HG03025 (cell line): ENCODE measurements around the gene UMAD1.

ENCODE experiments used
- ATAC-seq: cut with Tn5 transposase; IDR thresholded peaks from one replicate; pipeline ENCODE4 v1.9.1; 2021; ENCODE audit warnings: mild to moderate bottlenecking, moderate library complexity; ENCODE audit not compliant: unreplicated experiment, low FRiP score

UMAD1 gene

GRCh38 chr7:7718492-7718891, 77.9 kb downstream of the UMAD1 start, which contains the start of gene RPA3:
RPA3 (minus strand) TSS chr7:7718607; CDS start chr7:7640418, 78,189 bp downstream.
- no peak for ATAC-seq

- ATAC-seq: peak; percentile 94
These were observed 78.7 kb downstream of the UMAD1 start for GRCh38 chr7:7719236-7719635.

GRCh38 chr7:7720193-7720592, 79.6 kb downstream of the UMAD1 start:
- no peak for ATAC-seq

GRCh38 chr7:7720750-7721621, 80.4 kb downstream of the UMAD1 start:
- no peak for ATAC-seq

- no peak for ATAC-seq
These were observed 91.2 kb downstream of the UMAD1 start for GRCh38 chr7:7731732-7732131.

GRCh38 chr7:7732621-7733281, 92.2 kb downstream of the UMAD1 start:
- no peak for ATAC-seq

GRCh38 chr7:7736671-7737070, 96.1 kb downstream of the UMAD1 start:
- no peak for ATAC-seq

- ATAC-seq: no peak
These were observed 97.1 kb downstream of the UMAD1 start for GRCh38 chr7:7737674-7738073.

- no peak for ATAC-seq
These were observed 97.6 kb downstream of the UMAD1 start for GRCh38 chr7:7738177-7738576.

- no peak for ATAC-seq
These were observed 98.1 kb downstream of the UMAD1 start for GRCh38 chr7:7738622-7739021.

GRCh38 chr7:7739204-7740036, 98.9 kb downstream of the UMAD1 start:
- ATAC-seq: no peak

- no peak for ATAC-seq
These were observed 99.4 kb downstream of the UMAD1 start for GRCh38 chr7:7740037-7740355.

GRCh38 chr7:7742223-7742622, 101.7 kb downstream of the UMAD1 start:
- ATAC-seq: no peak

- ATAC-seq: no peak
These were observed 104.7 kb downstream of the UMAD1 start for GRCh38 chr7:7745258-7745657.

- ATAC-seq: no peak
These were observed 105.4 kb downstream of the UMAD1 start for GRCh38 chr7:7745966-7746365.

- no peak for ATAC-seq
These were observed 105.9 kb downstream of the UMAD1 start for GRCh38 chr7:7746458-7746857.

- no peak for ATAC-seq
These were observed 110.2 kb downstream of the UMAD1 start for GRCh38 chr7:7750571-7751242.

- no peak for ATAC-seq
These were observed 110.9 kb downstream of the UMAD1 start for GRCh38 chr7:7751243-7752092.

- ATAC-seq: no peak
These were observed 116.0 kb downstream of the UMAD1 start for GRCh38 chr7:7756577-7756976.

GRCh38 chr7:7757576-7757975, 117.0 kb downstream of the UMAD1 start:
- ATAC-seq: no peak
